GM23338 (cell line): ENCODE data around the gene KRTAP5-6.

Experiments used
- CREB1 ChIP-seq: fragments of 250-450 bp; sonication (Bioruptor Pico); IDR thresholded peaks from 2 replicates; pipeline ENCODE4 v1.5.0; 2020; ENCODE audit warnings: low read depth, mild to moderate bottlenecking, moderate library complexity
- CTCF ChIP-seq, 2 experiments: fragments of 200-600 bp in 1 of 2; sonication (generic) in 1 of 2; conservative IDR thresholded peaks; 2 replicates each; pipeline versions ENCODE4 v1.5.1 to v1.6.1; 2016 to 2017; ENCODE audit warnings: antibody characterized with exemption in 2 of 2, low read depth in 2 of 2, mild to moderate bottlenecking in 2 of 2, moderate library complexity in 1 of 2
- EZH2 ChIP-seq: fragments of 200-600 bp; sonication (generic); IDR thresholded peaks from one replicate; pipeline ENCODE4 v1.8.0; 2017; ENCODE audit warnings: antibody characterized with exemption, mild to moderate bottlenecking, low read depth; ENCODE audit not compliant: unreplicated experiment
- EZH2phosphoT487 ChIP-seq: fragments of 200-600 bp; sonication (generic); IDR thresholded peaks from one replicate; pipeline ENCODE4 v1.8.1; 2018; ENCODE audit warnings: antibody characterized with exemption; ENCODE audit not compliant: unreplicated experiment
- JUNB ChIP-seq: IDR thresholded peaks from one replicate; pipeline ENCODE4 v1.6.1; 2016; ENCODE audit warnings: antibody characterized with exemption; ENCODE audit not compliant: unreplicated experiment
- NANOG ChIP-seq: IDR thresholded peaks from 2 replicates; pipeline ENCODE4 v1.6.1; 2016; ENCODE audit warnings: antibody characterized with exemption, borderline replicate concordance
- POLR2AphosphoS5 ChIP-seq: IDR thresholded peaks from 2 replicates; pipeline ENCODE4 v1.6.1; 2016; ENCODE audit warnings: antibody characterized with exemption, low read depth
- REST ChIP-seq: IDR thresholded peaks from one replicate; pipeline ENCODE4 v1.6.1; 2018; ENCODE audit warnings: antibody characterized with exemption; ENCODE audit not compliant: unreplicated experiment
- ZNF114 ChIP-seq: fragments of 250-450 bp; sonication (Bioruptor Pico); IDR thresholded peaks from 2 replicates; pipeline ENCODE4 v1.5.0; 2020; ENCODE audit warnings: mild to moderate bottlenecking, moderate library complexity
- ZNF331 ChIP-seq: fragments of 250-450 bp; sonication (Bioruptor Pico); IDR thresholded peaks from 2 replicates; pipeline ENCODE4 v1.5.0; 2020; ENCODE audit warnings: low read depth, mild to moderate bottlenecking, moderate library complexity

GRCh38 chr11:1696608-1697570 lies at the start of gene KRTAP5-6:
- TF ChIP-seq CTCF (conservative IDR thresholded peaks at IDR 0.05; ENCODE audit: low read depth in 2 of 2) = no peak
- TF ChIP-seq POLR2AphosphoS5 = no peak
- no peak for TF ChIP-seq EZH2
- no peak for TF ChIP-seq ZNF331 (CRISPR knock-in tag)
- no peak for TF ChIP-seq ZNF114
- no peak for TF ChIP-seq CREB1 (CRISPR knock-in tag)
- no peak for TF ChIP-seq REST
- no peak for TF ChIP-seq EZH2phosphoT487
- no peak for TF ChIP-seq JUNB
- no peak for TF ChIP-seq NANOG
